T-helper 1 cell (primary cell): ENCODE data around the gene LIMCH1.

Experiments used
- DNase-seq, 5 donors: peaks; one replicate each; pipeline ENCODE4 v3.0.0-alpha.2; 2012 to 2020

Gene LIMCH1

GRCh38 chr4:41532882-41533281 is 5.1 kb upstream of the LIMCH1 start:
- no peak for DNase-seq

- DNase-seq, result no peak
Observed at GRCh38 chr4:41533680-41534079, 4.3 kb upstream of the LIMCH1 start.

- DNase-seq, result no peak
Observed at GRCh38 chr4:41534404-41534803, 3.6 kb upstream of the LIMCH1 start.

GRCh38 chr4:41535911-41536371 is 2.0 kb upstream of the LIMCH1 start:
- DNase-seq, result no peak

GRCh38 chr4:41537292-41537890 is 566 bp upstream of the LIMCH1 start:
- DNase-seq, result no peak

GRCh38 chr4:41538887-41539498 is 1.0 kb downstream of the LIMCH1 start:
- DNase-seq, result no peak

- DNase-seq, result no peak
Observed at GRCh38 chr4:41539711-41540110, 1.8 kb downstream of the LIMCH1 start.

- no peak for DNase-seq
Observed at GRCh38 chr4:41540687-41541086, 2.7 kb downstream of the LIMCH1 start.

- no peak for DNase-seq
Observed at GRCh38 chr4:41541687-41542094, 3.7 kb downstream of the LIMCH1 start.

GRCh38 chr4:41542526-41543275 is 4.7 kb downstream of the LIMCH1 start:
- DNase-seq, result no peak

- DNase-seq, result no peak
Observed at GRCh38 chr4:41545238-41545637, 7.3 kb downstream of the LIMCH1 start.

- no peak for DNase-seq
Observed at GRCh38 chr4:41546638-41547037, 8.7 kb downstream of the LIMCH1 start.

- no peak for DNase-seq
Observed at GRCh38 chr4:41548305-41548880, 10.4 kb downstream of the LIMCH1 start.

- no peak for DNase-seq
Observed at GRCh38 chr4:41549478-41549877, 11.5 kb downstream of the LIMCH1 start.

- no peak for DNase-seq
Observed at GRCh38 chr4:41550308-41550707, 12.4 kb downstream of the LIMCH1 start.

GRCh38 chr4:41551536-41551935 is 13.6 kb downstream of the LIMCH1 start:
- no peak for DNase-seq

- no peak for DNase-seq
Observed at GRCh38 chr4:41554905-41555304, 16.9 kb downstream of the LIMCH1 start.

GRCh38 chr4:41556526-41556925 is 18.6 kb downstream of the LIMCH1 start:
- DNase-seq, result no peak

GRCh38 chr4:41559940-41560516 is 22.1 kb downstream of the LIMCH1 start:
- no peak for DNase-seq

- no peak for DNase-seq
Observed at GRCh38 chr4:41561244-41561643, 23.3 kb downstream of the LIMCH1 start.

GRCh38 chr4:41567186-41567585 is 29.2 kb downstream of the LIMCH1 start:
- no peak for DNase-seq

GRCh38 chr4:41568363-41568762 is 30.4 kb downstream of the LIMCH1 start:
- no peak for DNase-seq

GRCh38 chr4:41569961-41570360 is 32.0 kb downstream of the LIMCH1 start:
- DNase-seq, result no peak
